SK-N-SH (cell line): ENCODE results near the gene ARHGDIB. TPM values are rescaled to one million over a fixed set of nuclear protein-coding genes. Genes with fewer than 3 reads are reported as not detected.

Source experiments
- CTCF ChIA-PET: fragments of 300-600, 350-600 bp; formaldehyde crosslinking; extraction: SDS; loops from one replicate; lab custom pipeline; 2021; lab: Yijun Ruan, JAX
- POLR2A ChIA-PET: fragments of 350-600 bp; sonication (Branson Sonifier 250); formaldehyde crosslinking; extraction: SDS; loops from one replicate; lab custom pipeline; 2020; ENCODE audit warnings: antibody characterized with exemption, inconsistent platforms; lab: Yijun Ruan, JAX
- DNase-seq: peaks from one replicate; pipeline ENCODE4 v3.0.0; 2012
- H2AFZ ChIP-seq: fragments of 200-600 bp; sonication (generic); 2 replicates; pipeline ENCODE4 v1.8.1; 2016; ENCODE audit warnings: antibody characterized with exemption, mild to moderate bottlenecking, low read depth
- H3F3A ChIP-seq: fragments of 200-600 bp; sonication (generic); replicated peaks from 2 replicates; pipeline ENCODE3; 2016; ENCODE audit warnings: antibody characterized with exemption, mild to moderate bottlenecking; ENCODE audit not compliant: insufficient read depth
- H3K27ac ChIP-seq, 2 experiments: fragments of 200-500 bp in 1 of 2; fragments of 200-600 bp in 1 of 2; sonication (Bioruptor generic) in 1 of 2; sonication (generic), shearing (Covaris generic) in 1 of 2; 2 replicates each; pipeline versions ENCODE4 v1.5.1 to v1.6.1; 2014 to 2016; ENCODE audit warnings: low read depth in 2 of 2, inconsistent platforms in 1 of 2, low read length in 1 of 2, mild to moderate bottlenecking in 1 of 2, mixed read lengths in 1 of 2
- H3K27me3 ChIP-seq: fragments of 200-600 bp; sonication (generic), shearing (Covaris generic); 2 replicates; pipeline ENCODE4 v1.6.1; 2016; ENCODE audit warnings: mixed run types; ENCODE audit not compliant: insufficient read depth
- H3K36me3 ChIP-seq, 2 experiments: fragments of 200-500 bp in 1 of 2; fragments of 200-600 bp in 1 of 2; sonication (Bioruptor generic) in 1 of 2; sonication (generic) in 1 of 2; replicated peaks in 1 of 2; 2 replicates each; pipeline versions ENCODE3 to v1.5.1; 2014 to 2016; ENCODE audit warnings: low read length in 1 of 2, mild to moderate bottlenecking in 1 of 2; ENCODE audit not compliant: insufficient read depth in 2 of 2, control insufficient read depth in 1 of 2
- H3K4me1 ChIP-seq, 2 experiments: fragments of 200-500 bp in 1 of 2; fragments of 200-600 bp in 1 of 2; sonication (Bioruptor generic) in 1 of 2; sonication (generic), shearing (Covaris generic) in 1 of 2; 2 replicates each; pipeline versions ENCODE4 v1.5.1 to v1.6.1; 2014 to 2016; ENCODE audit warnings: low read depth in 1 of 2, low read length in 1 of 2, mixed run types in 1 of 2; ENCODE audit not compliant: insufficient read depth in 2 of 2, control insufficient read depth in 1 of 2
- H3K4me2 ChIP-seq: fragments of 200-600 bp; sonication (generic), shearing (Covaris generic); 2 replicates; pipeline ENCODE4 v1.6.1; 2017; ENCODE audit warnings: mixed run types
- H3K4me3 ChIP-seq, 2 experiments: fragments of 200-500 bp in 1 of 2; fragments of 200-600 bp in 1 of 2; sonication (Bioruptor generic) in 1 of 2; sonication (generic), shearing (Covaris generic) in 1 of 2; 2 replicates each; pipeline versions ENCODE4 v1.5.1 to v1.8.1; 2014 to 2016; ENCODE audit warnings: low read depth in 2 of 2, inconsistent platforms in 1 of 2, low read length in 1 of 2, mild to moderate bottlenecking in 1 of 2, mixed read lengths in 1 of 2, moderate library complexity in 1 of 2
- H3K79me2 ChIP-seq: fragments of 200-600 bp; sonication (generic); 2 replicates; pipeline ENCODE4 v1.8.1; 2017; ENCODE audit warnings: mild to moderate bottlenecking; ENCODE audit not compliant: insufficient read depth
- H3K9ac ChIP-seq: fragments of 200-600 bp; sonication (generic); 2 replicates; pipeline ENCODE4 v1.6.1; 2017; ENCODE audit warnings: mixed run types
- H3K9me2 ChIP-seq: fragments of 200-600 bp; sonication (generic); 2 replicates; pipeline ENCODE4 v1.6.1; 2017; ENCODE audit warnings: mixed run types
- H3K9me3 ChIP-seq: fragments of 200-600 bp; sonication (generic); 2 replicates; pipeline ENCODE4 v1.6.1; 2017; ENCODE audit warnings: mixed run types, mild to moderate bottlenecking, moderate library complexity
- H4K20me1 ChIP-seq: fragments of 200-600 bp; sonication (generic); 2 replicates; pipeline ENCODE4 v1.6.1; 2017; ENCODE audit warnings: mild to moderate bottlenecking, mixed run types; ENCODE audit not compliant: insufficient read depth
- CTCF ChIP-seq: fragments of 200-600 bp; sonication (generic); IDR thresholded peaks from 2 replicates; pipeline ENCODE4 v1.6.1; 2017; ENCODE audit warnings: antibody characterized with exemption, mild to moderate bottlenecking, moderate library complexity
- FOSL2 ChIP-seq: IDR thresholded peaks from 2 replicates; pipeline ENCODE4 v1.4.0; 2012; ENCODE audit warnings: low read depth, mild to moderate bottlenecking, moderate library complexity, borderline replicate concordance
- IRF3 ChIP-seq: fragments of 150-350 bp; IDR thresholded peaks from 2 replicates; pipeline ENCODE4 v1.6.1; 2016; ENCODE audit warnings: mild to moderate bottlenecking, low read depth, low read length
- MEF2A ChIP-seq: IDR thresholded peaks from 2 replicates; pipeline ENCODE4 v1.4.0; 2012; ENCODE audit warnings: low read depth, borderline replicate concordance
- NFIC ChIP-seq: IDR thresholded peaks from 2 replicates; pipeline ENCODE4 v1.4.0; 2012; ENCODE audit warnings: borderline replicate concordance
- NRF1 ChIP-seq: IDR thresholded peaks from 2 replicates; pipeline ENCODE4 v1.6.1; 2012; ENCODE audit warnings: low read depth, mild to moderate bottlenecking, low read length
- PBX3 ChIP-seq: IDR thresholded peaks from 2 replicates; pipeline ENCODE4; 2012
- RAD21 ChIP-seq: IDR thresholded peaks from 2 replicates; pipeline ENCODE4 v1.6.1; 2012; ENCODE audit warnings: mild to moderate bottlenecking, low read length
- RCOR1 ChIP-seq: fragments of 150-350 bp; IDR thresholded peaks from 2 replicates; pipeline ENCODE4 v1.6.1; 2017; ENCODE audit warnings: antibody characterized with exemption, low read length
- RFX5 ChIP-seq: IDR thresholded peaks from 2 replicates; pipeline ENCODE4 v1.6.1; 2012; ENCODE audit warnings: mild to moderate bottlenecking, improper control_type of control experiment, low read length
- SMC3 ChIP-seq: IDR thresholded peaks from 2 replicates; pipeline ENCODE4 v1.6.1; 2012; ENCODE audit warnings: low read depth, low read length, improper control_type of control experiment
- USF1 ChIP-seq: IDR thresholded peaks from 2 replicates; pipeline ENCODE4 v1.4.0; 2012; ENCODE audit warnings: low read depth, borderline replicate concordance
- WGBS: methylation state at CpG from one replicate; pipeline ENCODE4 v1.1.6; 2017; ENCODE audit warnings: low lambda C conversion rate; 5-methylcytosine and 5-hydroxymethylcytosine counted together
- polyA plus RNA-seq, 3 experiments: library from polyadenylated mRNA; depleted of rRNA; stranded (reverse); fragments of >200 nt; gene quantifications; 2 replicates each; pipeline ENCODE4 v1.2.3, GENCODE V29; 2012

Gene ARHGDIB
- polyA plus RNA-seq, 1 of the 3 experiments (the other 2 are of a cell fraction), result 362 TPM

- DNase-seq, result no peak
- Histone ChIP-seq H3K4me2 (0 out of 2 replicates have a peak overlapping the region, but pooled peaks have one; percentile 47), H3F3A (peaks cover 36% of the 10 kb centered on the region), H3K27ac (peak overlapping the region; percentile 84 to 94), H3K4me1 (peaks cover 0 to 29% of the 10 kb centered on the region in 2 experiments), H2AFZ (peak overlapping the region; percentile 12; the same call in 1 of the 2 replicates), H3K36me3 (no peaks in the 10 kb centered on the region), H3K27me3 (no peaks in the 10 kb centered on the region), H3K4me3 (no peak overlapping the region), H3K9me2 (no peaks in the 10 kb centered on the region), H3K9me3 (no peaks in the 10 kb centered on the region), H3K9ac (no peak overlapping the region; the same call in 1 of the 2 replicates), H4K20me1 (no peaks in the 10 kb centered on the region), H3K79me2 (no peaks in the 10 kb centered on the region)
- ChIA-PET POLR2A (no interaction called here), CTCF (interaction anchor here (1.0 to 1.4 kb wide), 2 partner anchors 187 to 223 kb away, joined by 3 read pairs; partner anchors contain the start of gene RERG)
- 62% methylated on average over 3 of the region's 3 CpGs for WGBS
- no peak for TF ChIP-seq FOSL2
- no peak for TF ChIP-seq PBX3
- TF ChIP-seq RAD21, result no peak
- TF ChIP-seq NFIC, result no peak
- TF ChIP-seq MEF2A, result no peak
- no peak for TF ChIP-seq NRF1
- TF ChIP-seq USF1, result no peak
- TF ChIP-seq RCOR1, result no peak
- TF ChIP-seq CTCF, result no peak
- TF ChIP-seq IRF3, result no peak
- TF ChIP-seq RFX5, result no peak
- TF ChIP-seq SMC3, result no peak
These were observed 36.6 kb upstream of the ARHGDIB start for GRCh38 chr12:14997998-14998397.
